ENCODE results near the gene ATRIP. TPM values are rescaled to one million over a fixed set of nuclear protein-coding genes. Genes with fewer than 3 reads are reported as not detected.

The ATRIP gene
- total RNA-seq, 1 experiment from 2014 or later = 4.0 TPM

- DNase-seq (ENCODE audit: low read depth) = peak; percentile 30
- in situ Hi-C loops (cut with HindIII; ENCODE audit: low pct_unique_long_range_greater_than_20kb, low sequenced_read_pairs) = no loop called here
These were observed 13.8 kb upstream of the ATRIP start for GRCh38 chr3:48432411-48433371.

DNA sequence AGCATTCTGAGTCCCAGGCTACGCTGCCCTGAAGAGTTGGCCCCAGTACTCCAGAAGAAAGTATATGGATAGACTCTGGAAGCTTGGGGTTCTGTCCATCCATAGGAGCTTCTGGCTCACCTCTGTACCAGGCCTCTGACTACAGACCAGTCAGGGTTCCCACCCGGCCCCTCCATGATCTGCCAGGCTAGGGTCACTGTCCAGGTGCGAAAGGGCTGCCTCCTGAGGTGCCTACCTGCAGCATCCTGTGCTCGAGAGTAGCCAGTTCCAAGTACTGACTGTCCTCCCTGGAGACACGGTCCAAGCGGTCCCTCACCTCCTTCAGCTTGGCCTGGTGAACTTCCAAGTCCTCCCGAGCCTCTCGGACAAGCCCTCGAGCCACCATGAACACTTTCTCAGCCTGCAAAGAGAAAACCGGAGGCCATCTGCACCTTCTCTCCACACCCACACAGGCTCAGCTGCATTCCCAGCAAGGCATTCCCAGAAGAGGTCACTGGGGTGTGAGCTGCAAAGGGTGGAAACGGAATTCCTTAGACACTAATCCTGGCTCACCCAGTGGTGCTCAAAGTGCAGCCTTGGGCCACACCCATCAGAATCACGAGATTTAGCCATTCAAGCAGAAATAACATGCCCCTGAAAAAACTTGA is 12.9 kb upstream of the ATRIP start:
- in situ Hi-C loops (cut with HindIII; ENCODE audit: low pct_unique_long_range_greater_than_20kb, low sequenced_read_pairs) = no loop called here
- DNase-seq (ENCODE audit: low read depth) = peak; percentile 72

GRCh38 chr3:48434591-48435222 is 11.8 kb upstream of the ATRIP start:
- DNase-seq (ENCODE audit: low read depth) = no peak
- in situ Hi-C loops (cut with HindIII; ENCODE audit: low pct_unique_long_range_greater_than_20kb, low sequenced_read_pairs) = no loop called here

DNA sequence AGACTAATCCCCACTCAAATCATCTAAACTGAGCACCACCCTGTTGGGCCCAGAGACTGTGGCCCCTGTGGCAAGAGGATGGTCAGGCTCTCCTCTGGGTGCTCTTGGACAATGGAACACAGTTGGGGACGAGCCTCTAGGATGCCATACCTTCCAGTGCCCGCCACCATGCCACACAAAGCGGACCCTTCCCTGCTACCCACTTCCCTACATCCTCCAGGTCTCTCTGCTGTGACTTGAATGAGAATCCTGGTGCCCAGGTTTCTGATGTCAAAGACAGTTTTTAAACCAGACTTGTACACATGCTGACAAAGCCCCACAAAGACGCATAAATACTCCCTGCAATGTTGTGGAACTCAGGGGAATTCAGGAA is 11.3 kb upstream of the ATRIP start:
- DNase-seq (ENCODE audit: low read depth) = no peak
- in situ Hi-C loops (cut with HindIII; ENCODE audit: low pct_unique_long_range_greater_than_20kb, low sequenced_read_pairs) = no loop called here

DNA sequence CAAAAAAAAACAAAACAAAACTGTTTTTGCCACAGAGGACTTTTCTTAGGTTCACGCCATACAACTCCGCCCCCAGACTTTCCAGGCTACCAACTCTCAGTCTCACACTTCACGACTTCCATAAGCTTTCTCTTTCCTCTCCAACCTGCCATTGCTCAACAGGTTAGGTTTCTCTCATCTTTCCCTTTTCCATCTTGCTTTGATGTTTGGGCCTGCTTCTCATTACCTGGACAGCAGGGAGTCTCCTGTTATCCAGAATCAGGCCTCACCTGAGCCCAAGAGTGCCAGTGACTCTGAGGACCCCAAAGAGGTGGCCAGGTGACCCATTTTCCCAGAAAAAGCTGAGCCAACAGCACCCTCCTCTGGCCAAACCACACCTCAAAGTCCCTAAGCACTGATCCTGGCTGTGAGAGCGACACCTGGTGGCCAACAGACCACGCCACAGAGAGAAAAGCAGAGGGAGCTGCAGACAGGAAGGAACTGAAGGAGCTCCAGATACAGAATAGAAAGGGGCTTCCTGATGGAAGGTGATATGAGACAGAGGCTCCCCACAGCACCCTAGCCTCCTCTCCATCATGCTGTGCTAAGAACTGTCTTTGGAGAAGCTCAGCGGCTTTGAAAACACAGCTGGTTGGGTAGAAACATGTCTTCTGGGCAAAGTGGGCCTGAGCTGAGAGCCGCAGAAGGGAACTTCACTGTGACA is 10.6 kb upstream of the ATRIP start:
- in situ Hi-C loops (cut with HindIII; ENCODE audit: low pct_unique_long_range_greater_than_20kb, low sequenced_read_pairs) = no loop called here
- peak; percentile 72 for DNase-seq (ENCODE audit: low read depth)

DNA sequence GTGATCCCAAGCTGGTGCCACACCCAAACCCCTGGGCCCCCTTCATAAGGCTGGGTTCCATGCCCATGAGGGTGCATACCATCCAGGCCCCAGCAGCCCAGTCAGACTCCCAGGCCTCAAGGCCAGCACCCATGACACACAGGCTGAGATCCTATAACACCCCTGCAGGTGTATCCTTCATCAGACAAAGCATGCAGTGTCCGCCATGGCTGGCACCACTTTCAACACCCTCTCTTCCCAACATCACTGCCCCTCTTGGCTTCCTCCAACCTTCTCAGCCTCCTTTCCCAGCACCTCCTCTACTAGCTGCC is 10.1 kb upstream of the ATRIP start:
- no peak for DNase-seq (ENCODE audit: low read depth)
- in situ Hi-C loops (cut with HindIII; ENCODE audit: low pct_unique_long_range_greater_than_20kb, low sequenced_read_pairs) = no loop called here

DNA sequence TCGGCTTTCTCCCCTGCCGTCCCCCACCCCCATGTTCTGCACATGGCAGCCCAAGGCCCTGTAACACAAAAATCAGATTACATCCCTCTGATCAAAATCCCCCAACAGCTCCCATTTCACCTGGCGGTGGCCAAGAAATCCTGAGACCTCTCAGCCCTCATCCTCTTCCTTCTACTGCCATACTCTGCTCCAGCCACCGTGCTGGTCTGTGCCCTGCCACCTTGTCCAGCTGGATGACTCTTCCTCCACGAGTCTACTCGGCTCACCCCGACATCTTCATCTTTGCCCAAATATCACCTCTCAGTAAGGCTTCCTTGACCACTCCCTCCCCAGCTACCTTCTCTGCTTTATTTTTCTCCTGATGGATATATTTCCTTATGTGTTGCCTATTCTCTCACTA is 9.7 kb upstream of the ATRIP start:
- in situ Hi-C loops (cut with HindIII; ENCODE audit: low pct_unique_long_range_greater_than_20kb, low sequenced_read_pairs) = no loop called here
- DNase-seq (ENCODE audit: low read depth) = no peak

DNA sequence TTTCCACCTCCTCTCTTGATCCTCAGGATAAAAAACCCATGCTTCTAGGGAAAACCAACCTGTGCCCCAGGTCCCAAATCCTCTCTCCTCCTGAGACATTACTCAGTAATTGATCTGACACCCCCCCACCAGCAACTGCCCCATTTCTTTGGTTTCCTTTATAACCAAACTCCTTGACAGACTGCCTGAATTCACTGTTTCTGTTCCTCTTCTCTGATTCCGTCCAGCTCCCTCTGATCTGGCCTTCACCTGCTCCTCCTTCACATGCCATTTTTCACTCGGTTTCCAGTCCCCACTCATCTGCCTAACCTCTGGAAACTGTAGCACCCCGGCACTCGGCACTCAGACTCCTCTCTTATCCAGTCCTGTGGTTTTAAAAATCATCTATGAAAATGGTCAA is 8.7 kb upstream of the ATRIP start:
- no peak for DNase-seq (ENCODE audit: low read depth)
- in situ Hi-C loops (cut with HindIII; ENCODE audit: low pct_unique_long_range_greater_than_20kb, low sequenced_read_pairs) = no loop called here

- DNase-seq (ENCODE audit: low read depth) = peak; percentile 89
- in situ Hi-C loops (cut with HindIII; ENCODE audit: low pct_unique_long_range_greater_than_20kb, low sequenced_read_pairs) = no loop called here
These were observed 6.5 kb upstream of the ATRIP start, which contains the start of the genes CCDC51 and TMA7 for GRCh38 chr3:48439820-48440589. CCDC51 (minus strand) TSS chr3:48440119; CDS start chr3:48435128, 4,991 bp downstream. TMA7 (plus strand) TSS chr3:48440257; CDS start chr3:48440297, 40 bp downstream.

DNA sequence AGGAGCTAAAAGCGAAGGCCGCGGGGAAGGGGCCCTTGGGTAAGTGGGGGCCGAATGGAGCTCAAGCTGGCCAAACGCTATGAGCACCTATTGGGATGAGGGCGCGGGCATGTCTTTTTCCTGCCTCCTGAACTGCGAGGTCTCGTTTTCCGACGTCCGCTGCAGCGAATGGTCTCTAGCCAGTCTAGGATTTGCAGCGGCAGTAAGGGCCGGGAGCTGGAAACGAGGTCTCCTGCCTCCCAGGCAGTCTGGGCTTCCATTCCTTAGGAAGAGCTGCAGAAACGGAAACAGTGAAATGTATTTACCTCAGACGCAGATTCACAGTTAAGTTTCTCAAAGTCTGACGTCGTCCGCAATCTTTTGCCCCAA is 6.0 kb upstream of the ATRIP start:
- in situ Hi-C loops (cut with HindIII; ENCODE audit: low pct_unique_long_range_greater_than_20kb, low sequenced_read_pairs) = no loop called here

DNA sequence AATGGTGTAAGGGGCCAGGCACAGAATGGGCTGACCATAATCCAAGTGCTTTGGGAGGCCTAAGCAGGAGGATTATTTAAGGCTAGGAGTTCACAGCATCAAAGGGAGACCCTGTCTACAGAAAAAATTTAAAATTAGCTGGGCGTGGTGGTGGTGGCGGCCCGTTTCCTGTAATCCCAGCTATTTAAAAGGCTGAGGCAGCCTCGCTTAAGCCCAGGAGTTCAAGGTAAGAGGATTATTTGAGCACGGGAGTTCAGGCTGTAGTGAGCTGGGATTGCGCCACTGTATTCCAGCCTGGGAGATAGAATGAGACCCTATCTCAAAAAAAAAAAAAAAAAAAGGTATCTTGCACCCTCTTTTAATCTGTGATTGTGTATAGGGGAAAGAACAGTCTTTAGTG is 4.6 kb upstream of the ATRIP start:
- in situ Hi-C loops (cut with HindIII; ENCODE audit: low pct_unique_long_range_greater_than_20kb, low sequenced_read_pairs) = no loop called here
- no peak for DNase-seq (ENCODE audit: low read depth)

More for the DNA sequence above, 6.0 kb upstream of the ATRIP start:
- no peak for DNase-seq (ENCODE audit: low read depth)

DNA sequence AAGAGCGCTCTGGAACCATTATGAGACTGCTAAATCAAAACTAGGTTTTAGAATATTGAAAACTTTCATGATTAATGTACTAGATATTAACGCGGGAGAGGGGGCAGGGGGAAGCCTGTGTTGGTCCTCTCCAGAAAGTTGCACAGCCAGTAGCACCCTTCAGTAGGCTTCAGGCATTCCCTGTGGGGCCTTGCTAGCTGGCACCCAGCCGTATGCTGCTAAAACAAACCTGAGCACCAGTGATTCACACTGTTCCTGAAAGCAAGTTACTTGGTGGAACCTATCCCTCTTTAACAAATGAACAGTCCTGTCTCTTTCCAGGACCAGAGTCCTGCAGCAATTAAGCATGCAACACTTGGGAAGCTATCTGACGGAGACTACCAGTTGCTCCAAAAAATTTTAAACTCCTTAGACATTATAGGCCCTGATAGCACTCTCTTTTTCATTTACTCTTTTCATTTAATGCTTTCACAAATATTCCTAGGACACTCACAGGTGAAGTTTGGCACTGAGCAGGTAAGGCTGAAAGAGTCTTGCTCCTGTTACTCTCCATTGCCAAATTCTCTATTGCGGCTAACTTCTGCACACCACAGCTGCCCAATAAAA is 1.2 kb upstream of the ATRIP start:
- in situ Hi-C loops (cut with HindIII; ENCODE audit: low pct_unique_long_range_greater_than_20kb, low sequenced_read_pairs) = no loop called here
- no peak for DNase-seq (ENCODE audit: low read depth)

DNA sequence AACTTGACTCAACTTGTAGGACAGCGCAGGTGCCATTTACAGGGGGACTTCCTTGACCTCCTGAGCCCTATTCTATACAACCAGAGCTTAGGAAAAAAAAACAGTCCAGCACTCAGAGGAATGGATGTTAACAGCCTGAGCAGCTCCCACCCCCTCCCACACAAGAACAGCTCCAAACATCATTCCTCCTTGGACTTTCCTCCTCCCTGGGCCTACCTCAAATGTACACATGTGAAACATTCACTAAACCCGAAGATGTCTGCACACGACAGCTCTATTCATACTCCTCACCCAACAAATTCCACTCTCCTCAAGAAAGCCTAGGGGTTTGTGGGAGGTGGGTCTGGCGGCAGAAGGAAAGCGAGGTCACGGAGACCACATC is 503 bp upstream of the ATRIP start:
- in situ Hi-C loops (cut with HindIII; ENCODE audit: low pct_unique_long_range_greater_than_20kb, low sequenced_read_pairs) = no loop called here
- DNase-seq (ENCODE audit: low read depth) = no peak

GRCh38 chr3:48451270-48451669 is 4.7 kb downstream of the ATRIP start:
- in situ Hi-C loops (cut with HindIII; ENCODE audit: low pct_unique_long_range_greater_than_20kb, low sequenced_read_pairs) = no loop called here
- no peak for DNase-seq (ENCODE audit: low read depth)

DNA sequence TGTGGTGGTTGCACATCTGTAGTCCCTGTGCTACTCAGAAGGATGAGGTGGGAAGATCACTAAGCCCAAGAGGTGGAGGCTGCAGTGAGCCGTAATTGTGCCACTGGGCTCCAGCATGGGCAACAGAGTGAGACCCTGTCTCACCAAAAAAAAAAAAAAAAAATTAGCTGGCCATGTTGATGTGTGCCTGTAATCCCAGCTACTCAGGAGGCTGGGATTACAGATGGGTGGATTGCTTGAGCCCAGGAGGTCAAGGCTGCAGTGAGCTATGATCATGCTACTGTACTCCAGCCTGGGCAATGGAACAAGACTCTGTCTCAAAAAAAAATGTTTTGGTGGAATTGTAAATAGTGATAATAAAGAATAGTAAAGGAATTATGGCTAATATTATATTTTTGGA is 9.9 kb downstream of the ATRIP start:
- DNase-seq (ENCODE audit: low read depth) = no peak
- in situ Hi-C loops (cut with HindIII; ENCODE audit: low pct_unique_long_range_greater_than_20kb, low sequenced_read_pairs) = no loop called here

- DNase-seq (ENCODE audit: low read depth) = no peak
- in situ Hi-C loops (cut with HindIII; ENCODE audit: low pct_unique_long_range_greater_than_20kb, low sequenced_read_pairs) = no loop called here
These were observed 12.8 kb downstream of the ATRIP start for GRCh38 chr3:48459331-48459730.

GRCh38 chr3:48459773-48460516 is 13.4 kb downstream of the ATRIP start:
- in situ Hi-C loops (cut with HindIII; ENCODE audit: low pct_unique_long_range_greater_than_20kb, low sequenced_read_pairs) = no loop called here

More at GRCh38 chr3:48459773-48460516, 13.4 kb downstream of the ATRIP start:
- DNase-seq (ENCODE audit: low read depth) = no peak
